Activated CD4-positive, alpha-beta memory T cell treated with anti-CD3 and anti-CD28 coated beads, Interleukin-2, amount 10 ng/mL, durations not matched to agents 7 days and 5 days (primary cell): ENCODE measurements around the gene PUSL1. TPM values are rescaled to one million over a fixed set of nuclear protein-coding genes. Genes with fewer than 3 reads are reported as not detected.

ENCODE experiments used
- CTCF ChIA-PET: fragments of 350-600 bp; sonication (Branson Sonifier 250); formaldehyde crosslinking; loops from one replicate; lab custom pipeline; 2021; ENCODE audit warnings: antibody characterized with exemption, inconsistent platforms; lab: Charles Lee
- POLR2A ChIA-PET: fragments of 350-600 bp; sonication (Branson Sonifier 250); formaldehyde crosslinking; loops from one replicate; lab custom pipeline; 2021; ENCODE audit warnings: antibody characterized with exemption; lab: Charles Lee
- DNase-seq: peaks from one replicate; pipeline ENCODE4 v3.0.0-alpha.2; 2020
- H3K27ac Mint-ChIP-seq: one replicate; pipeline ENCODE4 v1.8.0; 2021; ENCODE audit warnings: mild to moderate bottlenecking, mixed read lengths
- H3K27me3 Mint-ChIP-seq: one replicate; pipeline ENCODE4 v1.8.0; 2021; ENCODE audit warnings: mixed read lengths
- H3K36me3 Mint-ChIP-seq: one replicate; pipeline ENCODE4 v1.8.0; 2021; ENCODE audit warnings: low read depth, mixed read lengths
- H3K4me1 Mint-ChIP-seq: one replicate; pipeline ENCODE4 v1.8.0; 2021; ENCODE audit warnings: mixed read lengths
- H3K4me3 Mint-ChIP-seq: one replicate; pipeline ENCODE4 v1.8.0; 2021; ENCODE audit warnings: mild to moderate bottlenecking, mixed read lengths
- H3K9me3 Mint-ChIP-seq: one replicate; pipeline ENCODE4 v1.8.0; 2021; ENCODE audit warnings: mixed read lengths
- total RNA-seq, 2 experiments: library from RNA; stranded (reverse); gene quantifications; one replicate each; pipeline ENCODE4 v1.2.3, GENCODE V29; 2021

The PUSL1 gene
- total RNA-seq, 2 experiments from 2014 or later, result 17.9 to 20.0 TPM

GRCh38 chr1:1352786-1353388 lies 44.5 kb downstream of the PUSL1 start:
- CTCF ChIA-PET, result interaction anchor here (3.0 kb wide), 1 partner anchor 18 kb away, joined by 13 read pairs; no protein-coding TSS in a partner anchor
- no peak overlapping the region for H3K27ac Mint-ChIP-seq
- DNase-seq, result no peak
- H3K27me3 Mint-ChIP-seq, result peaks cover 28% of the 10 kb centered on the region
- no peaks in the 10 kb centered on the region for H3K36me3 Mint-ChIP-seq
- POLR2A ChIA-PET, result interaction anchor here (0.8 to 2.9 kb wide), 2 partner anchors 19 to 22 kb away, joined by 3 to 14 read pairs; partner anchors contain the start of gene AURKAIP1
- H3K4me1 Mint-ChIP-seq, result peaks cover 15% of the 10 kb centered on the region
- H3K9me3 Mint-ChIP-seq, result no peaks in the 10 kb centered on the region
- H3K4me3 Mint-ChIP-seq, result peak overlapping the region; percentile 48

GRCh38 chr1:1353389-1354151 lies 45.2 kb downstream of the PUSL1 start:
- Mint-ChIP-seq H3K4me1 (peaks cover 11% of the 10 kb centered on the region), H3K9me3 (no peaks in the 10 kb centered on the region), H3K27me3 (peaks cover 28% of the 10 kb centered on the region), H3K27ac (no peak overlapping the region), H3K36me3 (no peaks in the 10 kb centered on the region), H3K4me3 (no peak overlapping the region)
- CTCF ChIA-PET, result interaction anchor here (3.0 kb wide), 1 partner anchor 18 kb away, joined by 13 read pairs; no protein-coding TSS in a partner anchor
- DNase-seq, result no peak
- POLR2A ChIA-PET, result interaction anchor here (2.9 kb wide), 1 partner anchor 19 kb away, joined by 14 read pairs; no protein-coding TSS in a partner anchor

GRCh38 chr1:1354271-1355247 lies 46.2 kb downstream of the PUSL1 start:
- peaks cover 31% of the 10 kb centered on the region for H3K27me3 Mint-ChIP-seq
- H3K9me3 Mint-ChIP-seq, result no peaks in the 10 kb centered on the region
- H3K4me3 Mint-ChIP-seq, result no peak overlapping the region
- DNase-seq, result no peak
- no peaks in the 10 kb centered on the region for H3K36me3 Mint-ChIP-seq
- POLR2A ChIA-PET, result interaction anchor here (2.9 kb wide), 1 partner anchor 18 kb away, joined by 14 read pairs; no protein-coding TSS in a partner anchor
- H3K27ac Mint-ChIP-seq, result no peak overlapping the region
- CTCF ChIA-PET, result interaction anchor here (1.1 to 3.0 kb wide), 2 partner anchors 17 kb away, joined by 3 to 13 read pairs; no protein-coding TSS in a partner anchor
- peaks cover 19% of the 10 kb centered on the region for H3K4me1 Mint-ChIP-seq

- Mint-ChIP-seq H3K27me3 (peaks cover 31% of the 10 kb centered on the region), H3K27ac (no peak overlapping the region), H3K4me1 (peaks cover 19% of the 10 kb centered on the region), H3K4me3 (no peak overlapping the region), H3K36me3 (no peaks in the 10 kb centered on the region), H3K9me3 (no peaks in the 10 kb centered on the region)
- DNase-seq, result no peak
- ChIA-PET CTCF (interaction anchor here (1.1 kb wide), 1 partner anchor 16 kb away, joined by 3 read pairs; no protein-coding TSS in a partner anchor), POLR2A (no interaction called here)
Measured at GRCh38 chr1:1355416-1355815, 47.0 kb downstream of the PUSL1 start.

GRCh38 chr1:1356166-1356795 lies 47.9 kb downstream of the PUSL1 start:
- Mint-ChIP-seq H3K4me3 (no peak overlapping the region), H3K27me3 (peaks cover 36% of the 10 kb centered on the region), H3K27ac (no peak overlapping the region), H3K9me3 (peaks cover 2% of the 10 kb centered on the region), H3K4me1 (peaks cover 23% of the 10 kb centered on the region), H3K36me3 (no peaks in the 10 kb centered on the region)
- POLR2A ChIA-PET, result no interaction called here
- CTCF ChIA-PET, result no interaction called here
- no peak for DNase-seq

GRCh38 chr1:1356796-1357401 lies 48.5 kb downstream of the PUSL1 start:
- Mint-ChIP-seq H3K9me3 (peaks cover 2% of the 10 kb centered on the region), H3K4me3 (no peak overlapping the region), H3K36me3 (no peaks in the 10 kb centered on the region), H3K27me3 (peaks cover 37% of the 10 kb centered on the region), H3K27ac (no peak overlapping the region), H3K4me1 (peaks cover 23% of the 10 kb centered on the region)
- ChIA-PET POLR2A (no interaction called here), CTCF (no interaction called here)
- DNase-seq, result no peak

GRCh38 chr1:1357871-1358432 lies 49.6 kb downstream of the PUSL1 start:
- Mint-ChIP-seq H3K9me3 (peaks cover 2% of the 10 kb centered on the region), H3K4me3 (no peak overlapping the region), H3K4me1 (peaks cover 15% of the 10 kb centered on the region), H3K36me3 (no peaks in the 10 kb centered on the region), H3K27ac (no peak overlapping the region), H3K27me3 (peaks cover 29% of the 10 kb centered on the region)
- POLR2A ChIA-PET, result no interaction called here
- DNase-seq, result no peak
- CTCF ChIA-PET, result no interaction called here

GRCh38 chr1:1358433-1359271 lies 50.3 kb downstream of the PUSL1 start, which contains the start of gene MXRA8:
Gene MXRA8, minus strand, starts transcription at chr1:1358555. Its CDS starts 51 bp downstream, at chr1:1358504.
- peaks cover 2% of the 10 kb centered on the region for H3K9me3 Mint-ChIP-seq
- H3K4me3 Mint-ChIP-seq, result no peak within 1 kb of the TSS
- H3K27me3 Mint-ChIP-seq, result peaks cover 24% of the 10 kb centered on the region
- DNase-seq, result no peak
- POLR2A ChIA-PET, result interaction anchor here (1.4 kb wide), 1 partner anchor 12 kb away, joined by 9 read pairs; no protein-coding TSS in a partner anchor
- CTCF ChIA-PET, result interaction anchor here (1.0 kb wide), 1 partner anchor 13 kb away, joined by 3 read pairs; no protein-coding TSS in a partner anchor
- peaks cover 15% of the 10 kb centered on the region for H3K4me1 Mint-ChIP-seq
- H3K36me3 Mint-ChIP-seq, result no peaks in the 10 kb centered on the region
- H3K27ac Mint-ChIP-seq, result no peak within 1 kb of the TSS

GRCh38 chr1:1359308-1359663 lies 50.9 kb downstream of the PUSL1 start:
- ChIA-PET CTCF (interaction anchor here (1.0 kb wide), 1 partner anchor 12 kb away, joined by 3 read pairs; no protein-coding TSS in a partner anchor), POLR2A (interaction anchor here (1.4 kb wide), 1 partner anchor 11 kb away, joined by 9 read pairs; no protein-coding TSS in a partner anchor)
- Mint-ChIP-seq H3K27ac (no peak overlapping the region), H3K4me1 (peaks cover 14% of the 10 kb centered on the region), H3K4me3 (no peak overlapping the region), H3K36me3 (no peaks in the 10 kb centered on the region), H3K9me3 (peaks cover 2% of the 10 kb centered on the region), H3K27me3 (peaks cover 18% of the 10 kb centered on the region)
- no peak for DNase-seq

- H3K27me3 Mint-ChIP-seq, result peaks cover 18% of the 10 kb centered on the region
- H3K4me1 Mint-ChIP-seq, result peaks cover 13% of the 10 kb centered on the region
- peaks cover 2% of the 10 kb centered on the region for H3K9me3 Mint-ChIP-seq
- CTCF ChIA-PET, result interaction anchor here (1.0 kb wide), 1 partner anchor 12 kb away, joined by 3 read pairs; no protein-coding TSS in a partner anchor
- H3K36me3 Mint-ChIP-seq, result no peaks in the 10 kb centered on the region
- H3K4me3 Mint-ChIP-seq, result no peak overlapping the region
- no peak for DNase-seq
- POLR2A ChIA-PET, result interaction anchor here (1.4 kb wide), 1 partner anchor 11 kb away, joined by 9 read pairs; no protein-coding TSS in a partner anchor
- no peak overlapping the region for H3K27ac Mint-ChIP-seq
Measured at GRCh38 chr1:1359664-1360468, 51.5 kb downstream of the PUSL1 start.
